PFSK-1 (cell line): ENCODE measurements around the gene STAT6.

ENCODE experiments used
- POLR2AphosphoS5 ChIP-seq: IDR thresholded peaks from 2 replicates; pipeline ENCODE4 v1.6.1; 2012; ENCODE audit warnings: low read depth, mild to moderate bottlenecking, control low read depth, low read length, moderate library complexity
- REST ChIP-seq, 2 experiments: IDR thresholded peaks; 2 replicates each; pipeline versions ENCODE4 v1.6.1 to v1.8.0; 2011 to 2012; ENCODE audit warnings: low read depth in 2 of 2, low read length in 2 of 2, control low read depth in 1 of 2, inconsistent platforms in 1 of 2, mild to moderate bottlenecking in 1 of 2, moderate library complexity in 1 of 2; ENCODE audit not compliant: insufficient read depth in 1 of 2
- TAF1 ChIP-seq: IDR thresholded peaks from 2 replicates; pipeline ENCODE4 v1.6.1; 2012; ENCODE audit warnings: low read length, control low read depth, borderline replicate concordance; ENCODE audit not compliant: insufficient read depth

DNA sequence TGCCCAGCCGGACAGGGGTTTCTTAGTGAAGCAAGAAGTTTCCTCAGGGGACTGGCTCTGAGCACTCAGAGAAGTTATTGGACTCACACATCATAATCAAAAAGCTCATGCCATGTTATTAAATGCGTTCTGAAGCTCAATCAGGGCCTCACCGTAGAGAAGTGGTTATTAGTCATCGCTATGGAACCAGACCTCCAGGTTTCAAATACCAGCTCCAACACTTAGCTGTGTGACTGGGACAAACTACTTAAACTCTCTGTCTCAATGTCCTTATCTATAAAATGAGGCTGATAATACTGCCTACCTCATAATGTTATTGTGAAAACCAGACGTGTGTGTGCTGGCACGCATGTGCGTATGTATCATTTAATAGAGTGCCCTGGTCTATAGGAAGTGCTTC is 7.3 kb downstream of the STAT6 start:
- TF ChIP-seq TAF1 (no peak), REST (IDR thresholded peaks at IDR 0.05; ENCODE audit: insufficient read depth in 1 of 2, low read depth in 2 of 2, low read length in 2 of 2) (no peak), POLR2AphosphoS5 (no peak)
